HCT116 (cell line): ENCODE data around the gene SCARB1. TPM values are rescaled to one million over a fixed set of nuclear protein-coding genes. Genes with fewer than 3 reads are reported as not detected.

Experiments
- ATAC-seq: fragments of 200-7000 bp; cut with Tn5 transposase; 2 replicates; pipeline ENCODE4 v1.9.1; 2020; ENCODE audit warnings: mild to moderate bottlenecking, moderate library complexity
- BruUV-seq: library from RNA; stranded (reverse); fragments of 400-500 nt; replicated peaks from 2 replicates; lab custom pipeline; 2021; lab: Mats Ljungman, UMichigan
- CTCF ChIA-PET: fragments of 300-600 bp; sonication (Branson Sonifier 250); formaldehyde crosslinking; loops from one replicate; lab custom pipeline; 2021; ENCODE audit warnings: antibody characterized with exemption; lab: Charles Lee
- POLR2A ChIA-PET: fragments of 300-600, 350-600 bp; sonication (Branson Sonifier 250); formaldehyde crosslinking; loops from one replicate; lab custom pipeline; 2021; ENCODE audit warnings: antibody characterized with exemption; lab: Charles Lee
- RAD21 ChIA-PET, 2 experiments: fragments of 300-600 bp; sonication (Branson Sonifier 250); formaldehyde crosslinking; loops; one replicate each; lab custom pipeline; 2023; ENCODE audit warnings: low total read pairs in 2 of 2; ENCODE audit not compliant: uncharacterized antibody in 2 of 2, unreplicated experiment in 2 of 2, low non-redundant PET in 1 of 2; lab: Charles Lee
- DNase-seq: peaks from one replicate; pipeline ENCODE4 v3.0.0-alpha.2; 2010; ENCODE audit warnings: low read depth, low spot score
- H2AFZ ChIP-seq: fragments of 200-600 bp; shearing (Covaris generic), sonication (generic); 2 replicates; pipeline ENCODE4 v1.6.1; 2017; ENCODE audit warnings: low read depth, mixed run types, mixed read lengths, antibody characterized with exemption, low read length; ENCODE audit not compliant: poor library complexity, severe bottlenecking
- H3K27ac ChIP-seq: 2 replicates; pipeline ENCODE4 v1.5.1; 2012; ENCODE audit warnings: low read depth, low read length
- H3K27me3 ChIP-seq: fragments of 200-600 bp; sonication (generic); 2 replicates; pipeline ENCODE4 v1.6.1; 2016; ENCODE audit warnings: mixed run types, low read length, mixed read lengths; ENCODE audit not compliant: insufficient read depth
- H3K36me3 ChIP-seq, 2 experiments: fragments of 200-500 bp in 1 of 2; fragments of 200-600 bp in 1 of 2; sonication (Bioruptor generic) in 1 of 2; sonication (generic) in 1 of 2; 2 replicates each; pipeline versions ENCODE4 v1.5.1 to v1.6.1; 2014 to 2016; ENCODE audit warnings: low read length in 2 of 2, inconsistent platforms in 1 of 2, mixed read lengths in 1 of 2, mixed run types in 1 of 2; ENCODE audit not compliant: insufficient read depth in 2 of 2, control insufficient read depth in 1 of 2
- H3K4me1 ChIP-seq, 2 experiments: fragments of 200-600 bp in 1 of 2; sonication (generic) in 1 of 2; 2 replicates each; pipeline versions ENCODE4 v1.5.1 to v1.6.1; 2012 to 2017; ENCODE audit warnings: low read length in 2 of 2, inconsistent platforms in 1 of 2, mild to moderate bottlenecking in 1 of 2, mixed read lengths in 1 of 2, mixed run types in 1 of 2, moderate library complexity in 1 of 2; ENCODE audit not compliant: insufficient read depth in 2 of 2, control insufficient read depth in 1 of 2
- H3K4me2 ChIP-seq: fragments of 200-600 bp; sonication (generic); 2 replicates; pipeline ENCODE4 v1.6.1; 2017; ENCODE audit warnings: mixed run types, low read length, mixed read lengths
- H3K4me3 ChIP-seq, 2 experiments: fragments of 200-600 bp in 1 of 2; sonication (generic) in 1 of 2; replicated peaks in 1 of 2; 2 replicates each; pipeline ENCODE4 v1.5.1; 2011 to 2016; ENCODE audit warnings: low read length in 2 of 2, control low read depth in 1 of 2, low read depth in 1 of 2, mild to moderate bottlenecking in 1 of 2, mixed read lengths in 1 of 2, mixed run types in 1 of 2
- H3K79me2 ChIP-seq: fragments of 200-600 bp; sonication (generic); 2 replicates; pipeline ENCODE4 v1.6.1; 2017; ENCODE audit warnings: mild to moderate bottlenecking, mixed run types, low read length, moderate library complexity, mixed read lengths; ENCODE audit not compliant: insufficient read depth
- H3K9ac ChIP-seq: fragments of 200-600 bp; sonication (generic); 2 replicates; pipeline ENCODE4 v1.6.1; 2016; ENCODE audit warnings: low read length, mixed read lengths
- H3K9me2 ChIP-seq: fragments of 200-600 bp; sonication (generic), shearing (Covaris generic); 2 replicates; pipeline ENCODE4 v1.6.1; 2017; ENCODE audit warnings: mixed run types, mild to moderate bottlenecking, moderate library complexity; ENCODE audit not compliant: insufficient read depth
- H3K9me3 ChIP-seq, 2 experiments: fragments of 200-500 bp in 1 of 2; fragments of 200-600 bp in 1 of 2; sonication (Bioruptor generic) in 1 of 2; sonication (generic) in 1 of 2; 2 replicates each; pipeline ENCODE4 v1.6.1; 2014 to 2017; ENCODE audit warnings: low read length in 2 of 2, mixed read lengths in 2 of 2, inconsistent platforms in 1 of 2, low read depth in 1 of 2, mild to moderate bottlenecking in 1 of 2, mixed run types in 1 of 2, moderate library complexity in 1 of 2; ENCODE audit not compliant: control insufficient read depth in 1 of 2, insufficient read depth in 1 of 2
- H4K20me1 ChIP-seq: fragments of 200-600 bp; sonication (generic), shearing (Covaris generic); 2 replicates; pipeline ENCODE4 v1.6.1; 2017; ENCODE audit warnings: mixed run types, mild to moderate bottlenecking, moderate library complexity; ENCODE audit not compliant: insufficient read depth
- CEBPB ChIP-seq: IDR thresholded peaks from 2 replicates; pipeline ENCODE4 v1.6.1; 2012; ENCODE audit warnings: low read depth
- ELF1 ChIP-seq: IDR thresholded peaks from 2 replicates; pipeline ENCODE4 v1.6.1; 2012; ENCODE audit warnings: low read depth, borderline replicate concordance
- EZH2 ChIP-seq: fragments of 200-600 bp; sonication (generic); IDR thresholded peaks from 2 replicates; pipeline ENCODE4 v1.6.1; 2017; ENCODE audit warnings: antibody characterized with exemption, mixed run types
- FOSL1 ChIP-seq: IDR thresholded peaks from 2 replicates; pipeline ENCODE4 v1.6.1; 2012; ENCODE audit warnings: low read depth
- JUND ChIP-seq: IDR thresholded peaks from 2 replicates; pipeline ENCODE4 v1.6.1; 2012
- POLR2A ChIP-seq: IDR thresholded peaks from 2 replicates; pipeline ENCODE4 v1.7.0; 2011; ENCODE audit warnings: borderline replicate concordance; ENCODE audit not compliant: insufficient read depth, insufficient read length; ENCODE audit errors: extremely low read depth
- POLR2AphosphoS5 ChIP-seq: IDR thresholded peaks from 2 replicates; pipeline ENCODE4 v1.6.1; 2011; ENCODE audit warnings: mild to moderate bottlenecking, low read depth, low read length, moderate library complexity
- RAD21 ChIP-seq: IDR thresholded peaks from 2 replicates; pipeline ENCODE4 v1.6.1; 2012; ENCODE audit warnings: low read depth, mild to moderate bottlenecking
- REST ChIP-seq: IDR thresholded peaks from 2 replicates; pipeline ENCODE4 v1.6.1; 2012; ENCODE audit warnings: low read depth
- SIN3A ChIP-seq: IDR thresholded peaks from 2 replicates; pipeline ENCODE4 v1.6.1; 2012; ENCODE audit warnings: low read depth
- SP1 ChIP-seq: IDR thresholded peaks from 2 replicates; pipeline ENCODE4 v1.6.1; 2012; ENCODE audit warnings: low read depth
- SRF ChIP-seq: IDR thresholded peaks from 2 replicates; pipeline ENCODE4 v1.6.1; 2012; ENCODE audit warnings: low read depth
- TCF7L2 ChIP-seq: IDR thresholded peaks from 2 replicates; pipeline ENCODE4 v1.7.0; 2011; ENCODE audit warnings: borderline replicate concordance, inconsistent platforms; ENCODE audit not compliant: insufficient read depth, insufficient read length; ENCODE audit errors: extremely low read depth
- ZFX ChIP-seq: fragments of 450-650 bp; IDR thresholded peaks from 2 replicates; pipeline ENCODE4 v1.6.1; 2017
- ZNF274 ChIP-seq: fragments of 200-500 bp; sonication (Bioruptor generic); IDR thresholded peaks from 2 replicates; pipeline ENCODE4 v1.6.1; 2014; ENCODE audit warnings: mild to moderate bottlenecking, low read depth, low read length, inconsistent platforms
- intact Hi-C: fragments of 100-400 bp; cut with micrococcal nuclease; formaldehyde crosslinking; loops from 2 replicates; pipeline ENCODE4 v1.10.0; 2022
- total RNA-seq: library from RNA; stranded (reverse); gene quantifications from one replicate; pipeline ENCODE4 v1.2.1, GENCODE V29; 2021; ENCODE audit not compliant: unreplicated experiment

Gene SCARB1
- total RNA-seq, 1 experiment from 2014 or later: 95.5 TPM

GRCh38 chr12:124896461-124896860, 32.8 kb upstream of the SCARB1 start:
- Histone ChIP-seq H3K9me3 (no peaks in the 10 kb centered on the region), H3K27ac (no peak overlapping the region), H3K79me2 (no peaks in the 10 kb centered on the region), H3K9me2 (no peaks in the 10 kb centered on the region), H4K20me1 (no peaks in the 10 kb centered on the region), H3K4me2 (no peak overlapping the region), H3K27me3 (no peaks in the 10 kb centered on the region), H3K36me3 (no peaks in the 10 kb centered on the region), H3K4me1 (peaks cover 6 to 17% of the 10 kb centered on the region in 2 experiments; a peak in 3 of 4 replicates), H2AFZ (no peak overlapping the region), H3K4me3 (no peak overlapping the region), H3K9ac (no peak overlapping the region)
- BruUV-seq: no TSS peak
- TF ChIP-seq ZFX (no peak), SRF (no peak), FOSL1 (no peak), RAD21 (no peak), POLR2A (no peak), TCF7L2 (no peak), REST (no peak), ZNF274 (no peak), SP1 (no peak), EZH2 (no peak), ELF1 (no peak), JUND (no peak), CEBPB (no peak), POLR2AphosphoS5 (no peak), SIN3A (no peak)
- DNase-seq (no peak), ATAC-seq (no peak)
- ChIA-PET POLR2A (no interaction called here), CTCF (interaction anchor here (1.0 kb wide), 1 partner anchor 9 kb away, joined by 3 read pairs; no protein-coding TSS in a partner anchor), RAD21 (no interaction called here)
- intact Hi-C loops: loop anchor here (5.0 kb wide), 2 partner anchors 69 to 859 kb away; no protein-coding TSS in a partner anchor
